HepG2 (cell line): ENCODE measurements around the gene SMARCA4. TPM values are rescaled to one million over a fixed set of nuclear protein-coding genes. Genes with fewer than 3 reads are reported as not detected.
A peak's percentile ranks its signal among the peaks of the same experiment; 100 is the strongest.

ENCODE experiments used
- CEBPG ChIP-seq: IDR thresholded peaks from 2 replicates; pipeline ENCODE4 v1.6.1; 2016
- PCBP1 ChIP-seq: fragments of 200-400 bp; formaldehyde crosslinking; IDR thresholded peaks from 2 replicates; pipeline ENCODE4 v1.6.1; 2017; ENCODE audit warnings: mild to moderate bottlenecking, low read depth, low read length, borderline replicate concordance
- SIN3A ChIP-seq: IDR thresholded peaks from 2 replicates; pipeline ENCODE4 v1.6.1; 2011; ENCODE audit warnings: low read depth, mild to moderate bottlenecking, control low read depth, low read length, borderline replicate concordance
- SRSF1 ChIP-seq: fragments of 200-400 bp; formaldehyde crosslinking; optimal IDR thresholded peaks from 2 replicates; pipeline ENCODE3; 2017; ENCODE audit warnings: mild to moderate bottlenecking, low read depth, low read length, moderate library complexity
- ZKSCAN8 ChIP-seq: IDR thresholded peaks from 2 replicates; pipeline ENCODE4 v1.6.1; 2016; ENCODE audit warnings: borderline replicate concordance, missing genetic modification reagents, missing compliant biosample characterization
- ZNF138 ChIP-seq: sonication (generic); formaldehyde crosslinking; IDR thresholded peaks from 2 replicates; pipeline ENCODE4 v1.5.0; 2020; ENCODE audit warnings: mild to moderate bottlenecking, low read depth, missing genetic modification reagents
- polyA plus RNA-seq, 8 experiments: library from polyadenylated mRNA; depleted of rRNA in 3 of 8; stranded (reverse) in 7 of 8; unstranded in 1 of 8; fragments of >200 nt; fragmentation: Illumina TruSeq in 4 of 8; extraction: Trizol in 4 of 8; gene quantifications; 2 replicates each; pipeline versions ENCODE4 v1.2.1 to v1.2.3, GENCODE V29; 2011 to 2016; ENCODE audit warnings: low read depth in 4 of 8, missing spikeins in 1 of 8, mixed read lengths in 1 of 8; ENCODE audit not compliant: insufficient read depth in 1 of 8
- total RNA-seq, 5 experiments: library from RNA; depleted of rRNA; stranded (reverse); fragments of >200 nt; fragmentation: Illumina TruSeq; extraction: Trizol; gene quantifications; 2 replicates each; pipeline ENCODE4 v1.2.3, GENCODE V29; 2016; ENCODE audit warnings: low read depth in 1 of 5
- TF ChIP-seq, protein P1 (sequence below), 2 experiments: sonication (generic) in 1 of 2; formaldehyde crosslinking in 1 of 2; IDR thresholded peaks; 2 replicates each; pipeline versions ENCODE4 v1.6.1 to v1.9.0; 2014 to 2022; ENCODE audit warnings: antibody characterized with exemption in 1 of 2, borderline replicate concordance in 1 of 2, inconsistent platforms in 1 of 2, low read depth in 1 of 2, missing genetic modification reagents in 1 of 2
- TF ChIP-seq, protein P2 (sequence below): IDR thresholded peaks from 2 replicates; pipeline ENCODE4 v1.6.1; 2016; ENCODE audit warnings: missing compliant biosample characterization, missing genetic modification reagents, borderline replicate concordance

Gene SMARCA4
- total and polyA plus RNA-seq, 2 of the 13 experiments (the other 11 are each of a cell fraction or from before 2014, with no cell fraction given): 25.4 to 45.9 TPM

DNA sequence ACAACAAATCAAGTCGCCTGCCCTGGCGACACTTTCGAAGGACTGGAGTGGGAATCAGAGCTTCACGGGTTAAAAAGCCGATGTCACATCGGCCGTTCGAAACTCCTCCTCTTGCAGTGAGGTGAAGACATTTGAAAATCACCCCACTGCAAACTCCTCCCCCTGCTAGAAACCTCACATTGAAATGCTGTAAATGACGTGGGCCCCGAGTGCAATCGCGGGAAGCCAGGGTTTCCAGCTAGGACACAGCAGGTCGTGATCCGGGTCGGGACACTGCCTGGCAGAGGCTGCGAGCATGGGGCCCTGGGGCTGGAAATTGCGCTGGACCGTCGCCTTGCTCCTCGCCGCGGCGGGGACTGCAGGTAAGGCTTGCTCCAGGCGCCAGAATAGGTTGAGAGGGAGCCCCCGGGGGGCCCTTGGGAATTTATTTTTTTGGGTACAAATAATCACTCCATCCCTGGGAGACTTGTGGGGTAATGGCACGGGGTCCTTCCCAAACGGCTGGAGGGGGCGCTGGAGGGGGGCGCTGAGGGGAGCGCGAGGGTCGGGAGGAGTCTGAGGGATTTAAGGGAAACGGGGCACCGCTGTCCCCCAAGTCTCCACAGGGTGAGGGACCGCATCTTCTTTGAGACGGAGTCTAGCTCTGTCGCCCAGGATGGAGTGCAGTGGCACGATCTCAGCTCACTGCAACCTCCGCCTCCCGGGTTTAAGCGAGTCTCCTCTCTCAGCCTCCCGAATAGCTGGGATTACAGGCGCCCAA is 128.6 kb downstream of the SMARCA4 start, which contains the start of gene LDLR (continued):
- TF ChIP-seq, protein P1, sequence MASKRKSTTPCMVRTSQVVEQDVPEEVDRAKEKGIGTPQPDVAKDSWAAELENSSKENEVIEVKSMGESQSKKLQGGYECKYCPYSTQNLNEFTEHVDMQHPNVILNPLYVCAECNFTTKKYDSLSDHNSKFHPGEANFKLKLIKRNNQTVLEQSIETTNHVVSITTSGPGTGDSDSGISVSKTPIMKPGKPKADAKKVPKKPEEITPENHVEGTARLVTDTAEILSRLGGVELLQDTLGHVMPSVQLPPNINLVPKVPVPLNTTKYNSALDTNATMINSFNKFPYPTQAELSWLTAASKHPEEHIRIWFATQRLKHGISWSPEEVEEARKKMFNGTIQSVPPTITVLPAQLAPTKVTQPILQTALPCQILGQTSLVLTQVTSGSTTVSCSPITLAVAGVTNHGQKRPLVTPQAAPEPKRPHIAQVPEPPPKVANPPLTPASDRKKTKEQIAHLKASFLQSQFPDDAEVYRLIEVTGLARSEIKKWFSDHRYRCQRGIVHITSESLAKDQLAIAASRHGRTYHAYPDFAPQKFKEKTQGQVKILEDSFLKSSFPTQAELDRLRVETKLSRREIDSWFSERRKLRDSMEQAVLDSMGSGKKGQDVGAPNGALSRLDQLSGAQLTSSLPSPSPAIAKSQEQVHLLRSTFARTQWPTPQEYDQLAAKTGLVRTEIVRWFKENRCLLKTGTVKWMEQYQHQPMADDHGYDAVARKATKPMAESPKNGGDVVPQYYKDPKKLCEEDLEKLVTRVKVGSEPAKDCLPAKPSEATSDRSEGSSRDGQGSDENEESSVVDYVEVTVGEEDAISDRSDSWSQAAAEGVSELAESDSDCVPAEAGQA (IDR thresholded peaks at IDR 0.05; ENCODE audit: low read depth): peak; percentile 63; the same call in 1 of the 2 replicates
- TF ChIP-seq, protein P1 (CRISPR knock-in tag; IDR thresholded peaks at IDR 0.05; ENCODE audit: borderline replicate concordance): no peak
- TF ChIP-seq CEBPG: peak; percentile 67
- no peak for TF ChIP-seq SRSF1
- 0 out of 2 replicates have a peak, but pooled peaks have one; percentile 63 for TF ChIP-seq SIN3A
- TF ChIP-seq, protein P2, sequence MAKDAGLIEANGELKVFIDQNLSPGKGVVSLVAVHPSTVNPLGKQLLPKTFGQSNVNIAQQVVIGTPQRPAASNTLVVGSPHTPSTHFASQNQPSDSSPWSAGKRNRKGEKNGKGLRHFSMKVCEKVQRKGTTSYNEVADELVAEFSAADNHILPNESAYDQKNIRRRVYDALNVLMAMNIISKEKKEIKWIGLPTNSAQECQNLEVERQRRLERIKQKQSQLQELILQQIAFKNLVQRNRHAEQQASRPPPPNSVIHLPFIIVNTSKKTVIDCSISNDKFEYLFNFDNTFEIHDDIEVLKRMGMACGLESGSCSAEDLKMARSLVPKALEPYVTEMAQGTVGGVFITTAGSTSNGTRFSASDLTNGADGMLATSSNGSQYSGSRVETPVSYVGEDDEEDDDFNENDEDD (CRISPR knock-in tag): peak; percentile 68; the same call in 1 of the 2 replicates
- no peak for TF ChIP-seq ZKSCAN8 (CRISPR knock-in tag)
- TF ChIP-seq PCBP1: no peak
- TF ChIP-seq ZNF138 (CRISPR knock-in tag): no peak
